Ascending aorta (tissue), 2 donors: Measurements from ENCODE around the gene SMURF2. TPM values are rescaled to one million over a fixed set of nuclear protein-coding genes. Genes with fewer than 3 reads are reported as not detected.

Experiments used
- DNase-seq, 2 donors: peaks; one replicate each; pipeline ENCODE4 v3.0.0-alpha.2; 2019; ENCODE audit warnings: low spot score in 2 of 2
- H3K27ac ChIP-seq, 2 donors: fragments of 200-600 bp; sonication (generic); one replicate each; pipeline ENCODE4 v1.5.1; 2016 to 2017; ENCODE audit warnings: mild to moderate bottlenecking in 1 of 2
- H3K27me3 ChIP-seq: fragments of 200-600 bp; sonication (generic); one replicate; pipeline ENCODE4 v1.5.1; 2017
- H3K36me3 ChIP-seq, 2 donors: fragments of 200-600 bp; sonication (generic); one replicate each; pipeline ENCODE4 v1.5.1; 2016
- H3K4me1 ChIP-seq, 2 donors: fragments of 200-600 bp; sonication (generic); one replicate each; pipeline ENCODE4 v1.5.1; 2016 to 2017; ENCODE audit warnings: mild to moderate bottlenecking in 1 of 2
- H3K4me3 ChIP-seq, 2 donors: fragments of 200-600 bp; sonication (generic); one replicate each; pipeline ENCODE4 v1.5.1; 2016 to 2017; ENCODE audit warnings: mild to moderate bottlenecking in 1 of 2
- H3K9me3 ChIP-seq, 2 donors: fragments of 200-600 bp; sonication (generic); one replicate each; pipeline ENCODE4 v1.5.1; 2016
- CTCF ChIP-seq, 3 experiments: fragments of 200-600 bp in 2 of 3; fragments of 450-650 bp in 1 of 3; sonication (generic) in 2 of 3; IDR thresholded peaks; one replicate each; pipeline ENCODE4 v1.5.1; 2016 to 2019; ENCODE audit warnings: antibody characterized with exemption in 3 of 3, mild to moderate bottlenecking in 1 of 3, moderate library complexity in 1 of 3
- intact Hi-C: fragments of 100-400 bp; cut with DNase I; formaldehyde crosslinking; loops from one replicate; pipeline ENCODE4 v1.15.1; 2023
- total RNA-seq: library from RNA; depleted of rRNA; stranded (reverse); fragments of >200 nt; gene quantifications from one replicate; pipeline ENCODE4 v1.1.0, GENCODE V29; 2016

Gene SMURF2
- total RNA-seq, 1 donor from 2014 or later = 17.6 TPM

- DNase-seq = no peak
- peaks cover 13 to 50% of the 10 kb centered on the region in 2 donors for H3K4me1 ChIP-seq
- peaks cover 50 to 59% of the 10 kb centered on the region in 2 donors for H3K36me3 ChIP-seq
- peak overlapping the region; percentile 99 to 100 for H3K27ac ChIP-seq
- intact Hi-C loops = loop anchor here (5.0 to 10.0 kb wide), 4 partner anchors 157 to 678 kb away; partner anchors contain the start of genes FTSJ3, PSMC5 and SMURF2
- no peaks in the 10 kb centered on the region for H3K27me3 ChIP-seq
- H3K9me3 ChIP-seq = no peaks in the 10 kb centered on the region
- no peak for TF ChIP-seq CTCF (IDR thresholded peaks at IDR 0.05)
- peak overlapping the region; percentile 91 to 99 for H3K4me3 ChIP-seq
Measured at GRCh38 chr17:64504769-64505339, 157.3 kb downstream of the SMURF2 start.

GRCh38 chr17:64503821-64504768 is 158.0 kb downstream of the SMURF2 start:
- intact Hi-C loops = loop anchor here (10.0 kb wide), 2 partner anchors 359 to 471 kb away; no protein-coding TSS in a partner anchor
- peaks cover 54 to 60% of the 10 kb centered on the region in 2 donors for H3K36me3 ChIP-seq
- peak overlapping the region; percentile 99 to 100 for H3K27ac ChIP-seq
- no peaks in the 10 kb centered on the region for H3K27me3 ChIP-seq
- no peak for DNase-seq
- no peaks in the 10 kb centered on the region for H3K9me3 ChIP-seq
- H3K4me1 ChIP-seq = peaks cover 13 to 43% of the 10 kb centered on the region in 2 donors
- H3K4me3 ChIP-seq = peak overlapping the region; percentile 91 to 99
- TF ChIP-seq CTCF (IDR thresholded peaks at IDR 0.05) = no peak

GRCh38 chr17:64503341-64503740 is 158.8 kb downstream of the SMURF2 start:
- Histone ChIP-seq H3K36me3 (peaks cover 54 to 67% of the 10 kb centered on the region in 2 donors), H3K4me3 (peak overlapping the region; percentile 14 to 91), H3K27ac (peak overlapping the region in 1 of 2 donors; percentile 99), H3K27me3 (no peaks in the 10 kb centered on the region), H3K4me1 (peaks cover 13 to 40% of the 10 kb centered on the region in 2 donors), H3K9me3 (no peaks in the 10 kb centered on the region)
- DNase-seq = no peak
- intact Hi-C loops = loop anchor here (10.0 kb wide), 2 partner anchors 359 to 471 kb away; no protein-coding TSS in a partner anchor
- no peak for TF ChIP-seq CTCF (IDR thresholded peaks at IDR 0.05)

- peaks cover 54 to 72% of the 10 kb centered on the region in 2 donors for H3K36me3 ChIP-seq
- peak overlapping the region; percentile 14 to 91 for H3K4me3 ChIP-seq
- peaks cover 13 to 36% of the 10 kb centered on the region in 2 donors for H3K4me1 ChIP-seq
- no peaks in the 10 kb centered on the region for H3K9me3 ChIP-seq
- intact Hi-C loops = loop anchor here (10.0 kb wide), 2 partner anchors 358 to 472 kb away; no protein-coding TSS in a partner anchor
- no peaks in the 10 kb centered on the region for H3K27me3 ChIP-seq
- no peak for DNase-seq
- TF ChIP-seq CTCF (IDR thresholded peaks at IDR 0.05) = no peak
- peak overlapping the region in 1 of 2 donors; percentile 99 for H3K27ac ChIP-seq
Measured at GRCh38 chr17:64502809-64503208, 159.3 kb downstream of the SMURF2 start.

GRCh38 chr17:64502021-64502420 is 160.1 kb downstream of the SMURF2 start:
- peak overlapping the region in 1 of 2 donors; percentile 91 for H3K4me3 ChIP-seq
- no peaks in the 10 kb centered on the region for H3K27me3 ChIP-seq
- DNase-seq = no peak
- peaks cover 54 to 76% of the 10 kb centered on the region in 2 donors for H3K36me3 ChIP-seq
- no peak overlapping the region for H3K27ac ChIP-seq
- peaks cover 13 to 43% of the 10 kb centered on the region in 2 donors for H3K4me1 ChIP-seq
- intact Hi-C loops = loop anchor here (10.0 kb wide), 2 partner anchors 357 to 473 kb away; no protein-coding TSS in a partner anchor
- H3K9me3 ChIP-seq = no peaks in the 10 kb centered on the region
- TF ChIP-seq CTCF (IDR thresholded peaks at IDR 0.05) = no peak
